ENCODE results near the gene NRDC. TPM values are rescaled to one million over a fixed set of nuclear protein-coding genes. Genes with fewer than 3 reads are reported as not detected.

NRDC gene
- polyA plus RNA-seq, 3 donors, result 66.8 to 92.0 (median 74.3) TPM

GRCh38 chr1:51916587-51917405, 38.3 kb upstream of the NRDC start:
- Mint-ChIP-seq H3K9me3 (peaks cover 0 to 4% (median 0%) of the 10 kb centered on the region in 7 donors), H3K4me3 (no peak overlapping the region), H3K4me1 (no peaks in the 10 kb centered on the region), H3K36me3 (no peaks in the 10 kb centered on the region), H3K27me3 (ENCODE audit: low read depth in 3 of 3) (peaks cover 7 to 29% (median 15%) of the 10 kb centered on the region in 3 donors), H3K27ac (no peak overlapping the region)
- no peak for DNase-seq
- Histone ChIP-seq H3K4me1 (ENCODE audit: control insufficient read depth in 1 of 2, insufficient read depth in 2 of 2, low read length in 2 of 2) (no peaks in the 10 kb centered on the region), H3K4me2 (replicated peaks; ENCODE audit: extremely low read depth, low read length, poor library complexity, severe bottlenecking) (no peak overlapping the region), H3K9me3 (replicated peaks in 1 of 2; ENCODE audit: control insufficient read depth in 1 of 2, insufficient read depth in 1 of 2, low read length in 2 of 2) (no peaks in the 10 kb centered on the region), H2AFZ (ENCODE audit: insufficient read depth, low read depth, low read length, poor library complexity, severe bottlenecking) (no peak overlapping the region), H3K9ac (ENCODE audit: insufficient read depth, low read length, poor library complexity, severe bottlenecking) (no peak overlapping the region), H3K27ac (ENCODE audit: low read depth in 1 of 2, low read length in 2 of 2) (no peak overlapping the region), H3K27me3 (ENCODE audit: control insufficient read depth in 2 of 2, insufficient read depth in 2 of 2, low read length in 2 of 2) (peaks cover 0 to 2% of the 10 kb centered on the region in 2 donors), H4K20me1 (ENCODE audit: insufficient read depth, low read length) (no peaks in the 10 kb centered on the region), H3K79me2 (ENCODE audit: insufficient read depth, low read length) (no peaks in the 10 kb centered on the region), H3K4me3 (replicated peaks in 1 of 3; ENCODE audit: low read depth in 2 of 3, low read length in 3 of 3) (no peak overlapping the region), H3K36me3 (replicated peaks in 1 of 2; ENCODE audit: control insufficient read depth in 1 of 2, insufficient read depth in 2 of 2, low read length in 2 of 2) (no peaks in the 10 kb centered on the region)
- 100% methylated on average over 2 of the region's 5 CpGs for WGBS (ENCODE audit: insufficient coverage)
- intact Hi-C loops (cut with micrococcal nuclease), result no loop called here
- no peak for TF ChIP-seq CTCF (IDR thresholded peaks at IDR 0.05)

GRCh38 chr1:51915951-51916350, 37.4 kb upstream of the NRDC start:
- H3K4me1 Mint-ChIP-seq, result no peaks in the 10 kb centered on the region
- H3K4me1 ChIP-seq (ENCODE audit: control insufficient read depth in 1 of 2, insufficient read depth in 2 of 2, low read length in 2 of 2), result no peaks in the 10 kb centered on the region
- no peak overlapping the region for H2AFZ ChIP-seq (ENCODE audit: insufficient read depth, low read depth, low read length, poor library complexity, severe bottlenecking)
- H3K27ac Mint-ChIP-seq, result no peak overlapping the region
- no peaks in the 10 kb centered on the region for H4K20me1 ChIP-seq (ENCODE audit: insufficient read depth, low read length)
- H3K9me3 ChIP-seq (replicated peaks in 1 of 2; ENCODE audit: control insufficient read depth in 1 of 2, insufficient read depth in 1 of 2, low read length in 2 of 2), result no peaks in the 10 kb centered on the region
- peaks cover 0 to 4% (median 0%) of the 10 kb centered on the region in 7 donors for H3K9me3 Mint-ChIP-seq
- no peaks in the 10 kb centered on the region for H3K79me2 ChIP-seq (ENCODE audit: insufficient read depth, low read length)
- no peaks in the 10 kb centered on the region for H3K36me3 Mint-ChIP-seq
- TF ChIP-seq CTCF (IDR thresholded peaks at IDR 0.05), result no peak
- H3K4me2 ChIP-seq (replicated peaks; ENCODE audit: extremely low read depth, low read length, poor library complexity, severe bottlenecking), result no peak overlapping the region
- WGBS (ENCODE audit: insufficient coverage), result no CpG with 5 or more reads among the region's 3 CpGs
- no peak overlapping the region for H3K9ac ChIP-seq (ENCODE audit: insufficient read depth, low read length, poor library complexity, severe bottlenecking)
- no peak overlapping the region for H3K4me3 ChIP-seq (replicated peaks in 1 of 3; ENCODE audit: low read depth in 2 of 3, low read length in 3 of 3)
- peaks cover 0 to 2% of the 10 kb centered on the region in 2 donors for H3K27me3 ChIP-seq (ENCODE audit: control insufficient read depth in 2 of 2, insufficient read depth in 2 of 2, low read length in 2 of 2)
- DNase-seq, result no peak
- no peak overlapping the region for H3K27ac ChIP-seq (ENCODE audit: low read depth in 1 of 2, low read length in 2 of 2)
- intact Hi-C loops (cut with micrococcal nuclease), result no loop called here
- H3K36me3 ChIP-seq (replicated peaks in 1 of 2; ENCODE audit: control insufficient read depth in 1 of 2, insufficient read depth in 2 of 2, low read length in 2 of 2), result no peaks in the 10 kb centered on the region
- H3K27me3 Mint-ChIP-seq (ENCODE audit: low read depth in 3 of 3), result peaks cover 7 to 28% (median 13%) of the 10 kb centered on the region in 3 donors
- H3K4me3 Mint-ChIP-seq, result no peak overlapping the region
